HG03135 (cell line): ENCODE data around the gene INPP5E.
A peak's percentile ranks its signal among the peaks of the same experiment; 100 is the strongest.

ENCODE experiments used
- ATAC-seq: cut with Tn5 transposase; IDR thresholded peaks from one replicate; pipeline ENCODE4 v1.9.1; 2021; ENCODE audit warnings: mild to moderate bottlenecking, moderate library complexity; ENCODE audit not compliant: unreplicated experiment

Gene INPP5E

GRCh38 chr9:136448655-136449054 lies 9.0 kb upstream of the INPP5E start:
- no peak for ATAC-seq

GRCh38 chr9:136447173-136447778 lies 7.6 kb upstream of the INPP5E start:
- ATAC-seq = no peak

GRCh38 chr9:136445799-136446198 lies 6.2 kb upstream of the INPP5E start:
- ATAC-seq = no peak

- ATAC-seq = no peak
Measured at GRCh38 chr9:136444102-136444501, 4.5 kb upstream of the INPP5E start.

GRCh38 chr9:136443687-136444086 lies 4.0 kb upstream of the INPP5E start:
- no peak for ATAC-seq

GRCh38 chr9:136443087-136443486 lies 3.4 kb upstream of the INPP5E start:
- no peak for ATAC-seq

- ATAC-seq = no peak
Measured at GRCh38 chr9:136442265-136442664, 2.6 kb upstream of the INPP5E start.

GRCh38 chr9:136441681-136442245 lies 2.1 kb upstream of the INPP5E start:
- ATAC-seq = no peak

GRCh38 chr9:136441191-136441680 lies 1.6 kb upstream of the INPP5E start:
- no peak for ATAC-seq

- peak; percentile 47 for ATAC-seq
Measured at GRCh38 chr9:136438548-136439480, 831 bp downstream of the INPP5E start.

- ATAC-seq = no peak
Measured at GRCh38 chr9:136437839-136438547, 1.7 kb downstream of the INPP5E start.

- no peak for ATAC-seq
Measured at GRCh38 chr9:136437430-136437829, 2.2 kb downstream of the INPP5E start.

- no peak for ATAC-seq
Measured at GRCh38 chr9:136436055-136436634, 3.5 kb downstream of the INPP5E start.

- no peak for ATAC-seq
Measured at GRCh38 chr9:136434580-136435169, 5.0 kb downstream of the INPP5E start.

- ATAC-seq = no peak
Measured at GRCh38 chr9:136433849-136434579, 5.6 kb downstream of the INPP5E start.

- no peak for ATAC-seq
Measured at GRCh38 chr9:136433043-136433715, 6.5 kb downstream of the INPP5E start.

GRCh38 chr9:136432591-136432990 lies 7.1 kb downstream of the INPP5E start:
- ATAC-seq = no peak

- no peak for ATAC-seq
Measured at GRCh38 chr9:136431782-136432350, 7.8 kb downstream of the INPP5E start.
